ENCODE measurements around the gene PAPPA.

GRCh38 chr9:116124472-116125040 lies 29.0 kb upstream of the PAPPA start:
- no peak for TF ChIP-seq CTCF (IDR thresholded peaks at IDR 0.05; ENCODE audit: low read depth, low read length)
- TF ChIP-seq EZH2phosphoT487 (IDR thresholded peaks at IDR 0.05; ENCODE audit: low read depth), result no peak
